HG02642 (cell line): ENCODE data around the gene GRM1.
"Not testable (repeated sequence)": the region's sequence is repeated elsewhere in the genome, so short reads cannot be mapped to it uniquely, and the experiment has no call there.

Experiments used
- ATAC-seq: cut with Tn5 transposase; IDR thresholded peaks from one replicate; pipeline ENCODE4 v1.9.1; 2021; ENCODE audit warnings: mild to moderate bottlenecking; ENCODE audit not compliant: unreplicated experiment, poor library complexity

The GRM1 gene

GRCh38 chr6:146189131-146189530 lies 160.3 kb downstream of the GRM1 start:
- no peak for ATAC-seq

GRCh38 chr6:146190581-146190980 lies 161.7 kb downstream of the GRM1 start:
- no peak for ATAC-seq

GRCh38 chr6:146191166-146191565 lies 162.3 kb downstream of the GRM1 start:
- ATAC-seq: no peak

- ATAC-seq: no peak
These were observed 162.8 kb downstream of the GRM1 start for GRCh38 chr6:146191612-146192011.

GRCh38 chr6:146194434-146194833 lies 165.6 kb downstream of the GRM1 start:
- no peak for ATAC-seq

- ATAC-seq: no peak
These were observed 171.3 kb downstream of the GRM1 start for GRCh38 chr6:146200176-146200575.

- no peak for ATAC-seq
These were observed 173.7 kb downstream of the GRM1 start for GRCh38 chr6:146202570-146202969.

- ATAC-seq: no peak
These were observed 181.1 kb downstream of the GRM1 start for GRCh38 chr6:146209942-146210341.

- no peak for ATAC-seq
These were observed 181.7 kb downstream of the GRM1 start for GRCh38 chr6:146210406-146211083.

GRCh38 chr6:146211646-146212045 lies 182.8 kb downstream of the GRM1 start:
- no peak for ATAC-seq

- ATAC-seq: no peak
These were observed 183.9 kb downstream of the GRM1 start for GRCh38 chr6:146212781-146213180.

GRCh38 chr6:146219101-146219500 lies 190.2 kb downstream of the GRM1 start:
- no peak for ATAC-seq

GRCh38 chr6:146224449-146224848 lies 195.6 kb downstream of the GRM1 start:
- no peak for ATAC-seq

GRCh38 chr6:146224988-146225387 lies 196.1 kb downstream of the GRM1 start:
- ATAC-seq: no peak

GRCh38 chr6:146240322-146240721 lies 211.5 kb downstream of the GRM1 start:
- ATAC-seq: no peak

- ATAC-seq: no peak
These were observed 211.9 kb downstream of the GRM1 start for GRCh38 chr6:146240807-146241206.

- ATAC-seq: not testable (repeated sequence)
These were observed 214.8 kb downstream of the GRM1 start for GRCh38 chr6:146243646-146244045.

- ATAC-seq: no peak
These were observed 215.8 kb downstream of the GRM1 start for GRCh38 chr6:146244630-146245143.

- no peak for ATAC-seq
These were observed 217.2 kb downstream of the GRM1 start for GRCh38 chr6:146246028-146246427.

GRCh38 chr6:146253691-146254090 lies 224.8 kb downstream of the GRM1 start:
- ATAC-seq: no peak

GRCh38 chr6:146258206-146258605 lies 229.3 kb downstream of the GRM1 start:
- ATAC-seq: no peak

GRCh38 chr6:146260886-146261285 lies 232.0 kb downstream of the GRM1 start:
- ATAC-seq: no peak
